GM19328 (cell line): ENCODE results near the gene FAM170B.

Experiments
- ATAC-seq: cut with Tn5 transposase; IDR thresholded peaks from one replicate; pipeline ENCODE4 v1.9.1; 2021; ENCODE audit warnings: mild to moderate bottlenecking, moderate library complexity; ENCODE audit not compliant: unreplicated experiment

The FAM170B gene

GRCh38 chr10:49128854-49129253 is 5.0 kb downstream of the FAM170B start:
- no peak for ATAC-seq

DNA sequence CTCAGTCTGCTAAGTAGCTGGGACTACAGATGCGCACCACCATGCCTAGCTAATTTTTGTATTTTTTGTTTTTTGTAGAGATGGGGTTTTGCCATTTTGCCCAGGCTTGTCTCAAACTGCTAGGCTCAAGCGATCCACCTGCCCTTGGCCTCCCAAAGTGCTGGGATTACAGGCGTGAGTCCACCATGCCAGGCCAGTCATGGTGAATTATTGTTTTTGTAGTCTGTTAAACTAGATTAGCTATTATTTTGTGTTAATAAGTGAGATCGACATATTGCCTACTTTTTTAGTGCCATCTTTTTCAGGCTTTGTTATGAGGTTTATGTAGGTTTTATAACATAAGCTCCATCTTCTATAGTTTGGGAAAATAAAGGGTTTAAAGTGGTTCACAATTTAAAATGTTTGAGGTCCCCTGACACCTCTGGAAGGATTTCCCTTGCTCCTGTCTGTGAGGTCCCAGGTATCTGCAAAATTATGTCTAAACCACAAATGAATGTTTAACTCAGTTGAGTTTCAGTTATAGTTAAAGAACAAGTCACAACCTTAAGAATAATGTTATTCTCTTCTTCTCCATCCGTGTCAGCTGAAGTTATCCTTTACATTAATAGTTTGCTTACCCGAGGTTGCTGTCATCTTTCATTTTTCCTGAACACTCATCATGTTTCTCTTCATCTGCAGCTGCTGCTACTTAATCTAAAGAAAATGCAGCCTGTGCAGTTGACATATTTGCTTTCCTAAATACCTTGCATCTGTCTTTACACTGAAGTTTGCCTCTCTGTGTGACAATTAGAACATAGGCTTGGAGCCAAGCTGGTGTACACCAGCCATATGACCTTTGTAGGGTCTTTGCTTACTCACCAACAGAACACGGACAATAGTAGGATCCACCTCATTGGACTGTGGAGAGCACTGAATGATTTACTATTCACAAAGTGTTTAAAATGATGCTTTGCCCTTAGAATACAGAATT is 9.6 kb downstream of the FAM170B start:
- no peak for ATAC-seq

DNA sequence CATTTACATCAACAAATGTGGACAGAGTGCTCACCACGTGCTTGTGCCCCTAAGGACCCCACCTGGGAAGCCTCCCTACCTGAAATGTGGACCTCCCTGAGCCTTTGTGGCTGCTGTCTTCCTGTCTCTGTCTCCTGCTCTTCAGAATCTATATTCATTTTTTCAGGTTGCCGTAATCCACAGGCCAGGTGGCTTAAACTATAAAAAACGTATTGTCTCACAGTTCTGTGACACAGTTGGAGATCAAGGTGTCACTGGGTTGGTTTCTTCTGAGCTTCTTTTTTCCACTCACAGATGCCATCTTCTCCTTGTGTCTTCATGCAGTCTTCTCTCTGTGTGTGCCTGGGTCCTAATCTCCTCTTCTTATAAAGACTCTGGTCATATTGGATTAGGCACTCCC is 12.9 kb downstream of the FAM170B start:
- no peak for ATAC-seq

- ATAC-seq: no peak
Observed at GRCh38 chr10:49119746-49120145, 14.1 kb downstream of the FAM170B start.

DNA sequence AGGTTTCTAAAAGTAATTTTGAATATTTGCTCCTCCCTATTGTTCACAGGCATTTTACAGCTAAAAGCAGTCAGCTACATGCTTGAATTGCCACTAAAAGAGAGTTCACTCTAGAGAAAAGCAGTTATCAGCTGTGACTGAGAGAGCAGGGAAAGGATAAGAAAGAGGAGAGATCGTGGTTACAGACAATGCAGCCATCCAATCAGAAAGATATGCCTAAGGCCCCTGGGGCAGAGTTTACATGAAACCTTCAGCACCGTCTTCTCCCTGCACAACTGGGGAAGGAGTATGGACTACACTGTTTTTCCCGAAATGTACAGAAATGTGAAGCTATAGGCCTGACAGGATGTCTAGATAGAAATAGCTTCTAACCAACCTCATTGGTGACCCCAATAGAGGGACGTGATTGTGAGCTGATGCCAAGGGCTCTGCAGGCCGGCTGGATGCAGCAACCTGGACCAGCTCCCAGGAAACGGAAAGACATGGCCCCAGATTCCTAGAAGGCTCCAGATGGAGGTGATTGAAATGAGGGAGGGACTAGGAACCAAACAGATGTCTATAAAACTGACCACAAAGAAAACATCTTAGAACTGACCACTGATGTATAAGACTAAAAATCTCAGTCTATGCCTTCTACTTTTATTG is 15.3 kb downstream of the FAM170B start:
- no peak for ATAC-seq

DNA sequence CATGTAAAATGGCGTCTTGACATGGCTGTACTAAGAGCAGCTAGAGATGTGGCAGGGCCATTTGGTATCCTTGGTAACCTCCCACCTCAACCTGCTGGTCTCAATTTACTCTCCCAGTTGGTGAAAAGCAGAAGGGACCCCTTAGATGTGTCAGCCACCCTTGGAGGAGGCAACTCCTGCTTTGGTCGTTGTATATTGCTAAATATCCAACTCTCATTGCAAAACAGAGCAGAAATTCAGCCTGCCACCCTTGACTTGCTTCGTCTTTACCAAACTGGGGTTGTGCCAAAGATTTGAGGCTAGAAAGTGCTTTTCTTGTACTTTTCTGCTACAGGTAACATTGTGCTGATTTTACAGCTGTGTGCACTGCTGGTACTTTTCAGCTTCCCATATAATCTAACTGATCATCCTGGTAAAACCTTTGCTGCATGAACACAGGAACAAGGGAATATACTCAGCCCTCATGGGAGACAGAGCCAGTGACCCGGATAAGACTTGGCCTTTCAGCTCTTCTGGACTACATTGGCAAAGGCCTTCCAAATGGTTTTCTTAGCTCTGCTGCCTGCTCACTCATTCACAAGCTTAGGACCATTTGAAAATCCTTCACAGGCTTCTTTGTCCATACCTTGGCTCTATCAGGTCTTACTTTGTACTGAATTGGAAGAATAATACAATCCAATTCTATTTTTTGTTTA is 16.3 kb downstream of the FAM170B start:
- no peak for ATAC-seq

DNA sequence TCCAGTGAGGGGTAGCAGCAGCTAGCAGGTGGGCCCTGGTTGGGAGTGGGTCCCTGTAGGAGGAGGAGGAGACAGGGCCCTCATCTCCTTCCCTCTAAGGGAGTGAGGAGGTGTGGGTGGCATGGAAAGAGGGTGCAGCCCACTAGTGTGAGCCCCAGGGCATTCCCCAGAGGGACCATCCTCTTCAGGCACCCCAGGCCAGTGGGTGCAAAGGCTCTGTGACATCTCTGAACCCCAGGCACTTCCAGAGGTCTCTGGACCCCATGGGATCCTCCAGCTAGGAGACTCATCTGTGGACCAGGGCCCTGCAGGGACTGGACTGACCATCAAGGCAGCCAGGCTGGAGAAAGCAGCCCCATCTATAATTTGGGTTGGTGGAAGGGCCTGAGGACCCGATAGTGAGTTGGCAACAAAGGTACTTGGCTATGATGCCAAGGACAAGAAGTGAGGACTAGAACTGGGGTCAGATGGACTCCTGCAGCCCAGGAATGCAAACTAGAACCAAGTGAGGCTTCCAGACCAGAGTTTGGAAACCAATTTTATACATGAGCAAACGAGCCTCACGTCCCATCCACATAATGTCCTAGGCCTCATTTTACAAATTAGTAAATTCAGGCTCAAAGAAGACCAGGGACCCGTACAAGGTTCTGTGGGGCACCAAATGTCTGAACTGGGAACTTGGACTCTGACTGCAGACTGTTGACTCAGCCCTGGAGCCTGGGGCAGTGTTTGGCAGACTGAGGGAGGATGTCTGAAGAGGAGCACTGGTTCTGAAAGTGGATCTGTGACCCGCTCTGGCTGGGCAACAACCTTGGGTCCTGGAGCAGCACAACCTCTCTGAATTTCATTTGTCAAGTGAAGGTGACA is 17.1 kb downstream of the FAM170B start:
- no peak for ATAC-seq

DNA sequence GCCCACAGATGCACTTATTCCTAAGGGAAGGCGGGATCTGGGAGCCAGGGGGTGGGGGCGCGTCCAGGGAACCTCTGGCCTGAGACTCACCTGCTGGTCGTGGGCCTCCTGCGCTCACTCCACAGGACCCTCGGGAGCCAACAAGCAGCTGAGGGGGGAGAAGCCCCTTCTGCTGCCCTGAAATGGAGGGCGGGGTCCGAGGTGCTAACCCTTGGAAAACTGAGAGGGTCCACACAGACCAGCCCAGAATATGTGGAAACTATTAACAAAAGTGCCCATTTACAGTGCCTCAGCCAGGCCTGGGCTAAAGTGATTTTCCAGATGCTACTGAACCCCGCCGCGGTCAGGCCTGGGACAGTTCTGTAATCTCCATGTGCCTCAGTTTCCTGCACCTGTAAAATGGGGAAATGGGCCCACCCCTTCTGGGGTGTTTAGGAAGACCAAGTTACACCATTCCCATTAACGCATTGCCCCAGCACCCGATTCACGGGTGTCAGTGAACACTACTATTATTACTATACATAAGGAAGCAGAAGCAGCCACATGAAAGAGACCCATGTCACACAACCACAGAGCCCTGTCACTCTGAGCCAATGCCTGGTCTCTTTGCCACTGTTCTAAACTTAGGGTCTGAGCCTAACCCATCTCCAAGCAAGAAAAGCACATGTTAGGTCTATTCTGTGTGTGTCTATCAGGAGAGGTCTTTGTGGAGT is 17.9 kb downstream of the FAM170B start:
- ATAC-seq: no peak

- no peak for ATAC-seq
Observed at GRCh38 chr10:49115015-49115795, 18.6 kb downstream of the FAM170B start, which contains the start of gene VSTM4. TSS of gene VSTM4 (minus strand) at chr10:49115522. CDS start at chr10:49115485, 37 bp downstream.

DNA sequence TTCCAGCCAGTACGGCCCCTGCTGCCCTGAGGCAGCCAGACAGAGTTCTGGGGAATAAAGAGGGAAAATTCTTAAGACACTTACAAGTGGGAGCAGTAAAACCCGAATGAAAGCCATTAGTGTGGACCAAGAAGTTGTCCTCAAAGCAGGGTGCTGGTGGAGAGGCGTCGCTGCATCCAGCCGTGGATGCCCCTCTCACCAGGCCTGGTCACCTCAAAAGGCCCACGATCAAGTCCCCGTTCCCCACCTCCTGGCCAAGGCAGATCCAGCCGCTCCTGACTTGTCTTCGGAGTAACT is 19.2 kb downstream of the FAM170B start:
- ATAC-seq: no peak

- no peak for ATAC-seq
Observed at GRCh38 chr10:49113741-49114141, 20.1 kb downstream of the FAM170B start.

GRCh38 chr10:49112851-49113250 is 21.0 kb downstream of the FAM170B start:
- ATAC-seq: no peak

- no peak for ATAC-seq
Observed at GRCh38 chr10:49112098-49112497, 21.7 kb downstream of the FAM170B start.

- ATAC-seq: no peak
Observed at GRCh38 chr10:49111320-49111698, 22.5 kb downstream of the FAM170B start.

- no peak for ATAC-seq
Observed at GRCh38 chr10:49110684-49111319, 23.0 kb downstream of the FAM170B start.

- no peak for ATAC-seq
Observed at GRCh38 chr10:49109669-49110340, 24.0 kb downstream of the FAM170B start.

DNA sequence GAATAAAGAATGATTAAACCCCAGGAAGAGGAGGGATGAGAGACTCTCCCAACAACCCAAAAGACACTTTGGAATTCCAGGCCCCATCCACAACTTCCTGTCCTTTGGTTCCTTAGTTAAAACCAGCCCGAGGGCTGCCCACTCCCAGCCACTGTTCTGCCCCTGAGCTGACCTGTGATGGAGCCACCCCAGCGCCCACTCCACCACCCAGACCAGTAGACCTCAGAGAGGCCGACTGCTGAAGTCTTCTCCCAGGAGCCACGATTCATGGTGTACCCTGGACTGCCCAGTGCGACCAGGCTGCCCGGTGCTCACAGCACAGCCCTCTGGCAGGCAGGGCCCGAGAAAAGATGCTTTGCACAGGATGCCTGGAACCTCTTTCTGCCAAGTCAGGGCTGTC is 25.2 kb downstream of the FAM170B start:
- ATAC-seq: no peak

DNA sequence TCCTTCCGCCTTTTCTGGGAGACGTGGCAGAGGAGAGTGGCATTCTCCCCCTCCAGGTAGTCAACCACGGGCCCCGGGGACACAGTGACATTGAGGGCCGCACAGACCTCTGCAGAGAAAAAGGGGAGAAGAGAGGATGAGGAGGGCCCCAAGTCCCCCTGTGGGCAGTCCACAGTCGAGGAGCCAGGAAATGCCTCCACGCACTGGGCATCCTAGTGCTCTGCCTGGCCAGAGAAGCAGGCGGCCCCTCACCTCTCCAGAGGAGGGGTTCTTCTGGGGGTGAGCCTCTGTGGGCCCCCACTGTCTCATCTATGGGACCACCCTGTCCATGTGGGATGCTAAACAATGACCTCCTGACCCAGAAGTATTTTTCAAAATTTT is 25.9 kb downstream of the FAM170B start:
- no peak for ATAC-seq
